HG02642 (cell line): ENCODE results near the gene H6PD.

ENCODE experiments used
- ATAC-seq: cut with Tn5 transposase; IDR thresholded peaks from one replicate; pipeline ENCODE4 v1.9.1; 2021; ENCODE audit warnings: mild to moderate bottlenecking; ENCODE audit not compliant: unreplicated experiment, poor library complexity

H6PD gene

GRCh38 chr1:9312168-9312720 lies 77.7 kb downstream of the H6PD start:
- no peak for ATAC-seq

GRCh38 chr1:9313576-9313975 lies 79.0 kb downstream of the H6PD start:
- ATAC-seq: no peak

- no peak for ATAC-seq
Measured at GRCh38 chr1:9314111-9314510, 79.5 kb downstream of the H6PD start.

- no peak for ATAC-seq
Measured at GRCh38 chr1:9314711-9315379, 80.3 kb downstream of the H6PD start.

GRCh38 chr1:9315411-9316079 lies 81.0 kb downstream of the H6PD start:
- no peak for ATAC-seq

GRCh38 chr1:9316080-9316444 lies 81.5 kb downstream of the H6PD start:
- ATAC-seq: no peak

- ATAC-seq: no peak
Measured at GRCh38 chr1:9316512-9316911, 81.9 kb downstream of the H6PD start.

GRCh38 chr1:9317072-9317471 lies 82.5 kb downstream of the H6PD start:
- ATAC-seq: no peak

GRCh38 chr1:9317591-9318417 lies 83.2 kb downstream of the H6PD start:
- ATAC-seq: no peak

- no peak for ATAC-seq
Measured at GRCh38 chr1:9319208-9319788, 84.7 kb downstream of the H6PD start.

- ATAC-seq: no peak
Measured at GRCh38 chr1:9319789-9320519, 85.4 kb downstream of the H6PD start.
